ENCODE data around the gene CCDC194.

The CCDC194 gene

GRCh38 chr19:17393914-17394313 lies at the start of gene CCDC194:
Gene CCDC194 (minus strand): TSS chr19:17394196. CDS start chr19:17394158, 38 bp downstream.
- DNase-seq, result no peak

- DNase-seq, result peak; percentile 19
These were observed 47.4 kb upstream of the CCDC194 start for GRCh38 chr19:17441241-17442021.

- DNase-seq, result no peak
These were observed 42.9 kb upstream of the CCDC194 start for GRCh38 chr19:17436874-17437267.

GRCh38 chr19:17436094-17436873 lies 42.3 kb upstream of the CCDC194 start:
- no peak for DNase-seq

GRCh38 chr19:17435218-17435617 lies 41.2 kb upstream of the CCDC194 start:
- no peak for DNase-seq

GRCh38 chr19:17431417-17431816 lies 37.4 kb upstream of the CCDC194 start:
- DNase-seq, result no peak

- no peak for DNase-seq
These were observed 35.7 kb upstream of the CCDC194 start for GRCh38 chr19:17429641-17430113.

- peak; percentile 21 for DNase-seq
These were observed 30.9 kb upstream of the CCDC194 start for GRCh38 chr19:17424743-17425365.

- no peak for DNase-seq
These were observed 29.6 kb upstream of the CCDC194 start for GRCh38 chr19:17423429-17424208.

GRCh38 chr19:17421942-17422341 lies 27.9 kb upstream of the CCDC194 start:
- DNase-seq, result no peak

GRCh38 chr19:17420475-17420924 lies 26.5 kb upstream of the CCDC194 start:
- peak; percentile 24 for DNase-seq

GRCh38 chr19:17419621-17420474 lies 25.9 kb upstream of the CCDC194 start, which contains the start of gene MVB12A:
Gene MVB12A (plus strand): TSS chr19:17420047. CDS start chr19:17420136, 89 bp downstream.
- peak; percentile 97 for DNase-seq

GRCh38 chr19:17419154-17419620 lies 25.2 kb upstream of the CCDC194 start:
- DNase-seq, result no peak

GRCh38 chr19:17418710-17419109 lies 24.7 kb upstream of the CCDC194 start:
- DNase-seq, result no peak

GRCh38 chr19:17415121-17415520 lies 21.1 kb upstream of the CCDC194 start:
- DNase-seq, result no peak

- DNase-seq, result no peak
These were observed 20.1 kb upstream of the CCDC194 start for GRCh38 chr19:17414097-17414496.

GRCh38 chr19:17411801-17412200 lies 17.8 kb upstream of the CCDC194 start:
- no peak for DNase-seq

- no peak for DNase-seq
These were observed 16.0 kb upstream of the CCDC194 start for GRCh38 chr19:17409990-17410389.

GRCh38 chr19:17406887-17407196 lies 12.8 kb upstream of the CCDC194 start:
- DNase-seq, result no peak

GRCh38 chr19:17406046-17406886 lies 12.3 kb upstream of the CCDC194 start:
- peak; percentile 40 for DNase-seq
